Small intestine (tissue), 7 donors: ENCODE data around the gene CYP21A2. TPM values are rescaled to one million over a fixed set of nuclear protein-coding genes. Genes with fewer than 3 reads are reported as not detected.
"Not testable (repeated sequence)": the region's sequence is repeated elsewhere in the genome, so short reads cannot be mapped to it uniquely, and the experiment has no call there.

Source experiments
- DNase-seq, 2 donors: peaks; one replicate each; pipeline versions ENCODE4 v3.0.0 to v3.0.0-alpha.2; 2013
- FAIRE-seq: peaks from 2 replicates; lab custom pipeline; 2012; peaks lifted over from hg19 to GRCh38; lab: Jason Lieb, UNC
- H3K27ac ChIP-seq, 3 donors: one replicate each; pipeline ENCODE4 v1.5.1; 2013; ENCODE audit warnings: low read length in 2 of 3, mild to moderate bottlenecking in 2 of 3, control low read depth in 1 of 3, inconsistent platforms in 1 of 3, low read depth in 1 of 3, moderate library complexity in 1 of 3
- H3K27me3 ChIP-seq, 3 donors: one replicate each; pipeline ENCODE4 v1.6.1; 2013; ENCODE audit warnings: low read length in 3 of 3, inconsistent platforms in 1 of 3; ENCODE audit not compliant: control insufficient read depth in 3 of 3, insufficient read depth in 3 of 3
- H3K36me3 ChIP-seq, 3 donors: one replicate each; pipeline ENCODE4 v1.6.1; 2013; ENCODE audit warnings: low read length in 3 of 3, inconsistent platforms in 1 of 3, low read depth in 1 of 3, mild to moderate bottlenecking in 1 of 3, moderate library complexity in 1 of 3; ENCODE audit not compliant: control insufficient read depth in 3 of 3, insufficient read depth in 2 of 3
- H3K4me1 ChIP-seq, 3 donors: one replicate each; pipeline ENCODE4 v1.6.1; 2013; ENCODE audit warnings: low read length in 2 of 3, inconsistent platforms in 1 of 3, low read depth in 1 of 3, mild to moderate bottlenecking in 1 of 3, moderate library complexity in 1 of 3; ENCODE audit not compliant: control insufficient read depth in 3 of 3, insufficient read depth in 2 of 3
- H3K4me3 ChIP-seq, 3 donors: one replicate each; pipeline ENCODE4 v1.5.1; 2013; ENCODE audit warnings: low read length in 3 of 3, control low read depth in 1 of 3, inconsistent platforms in 1 of 3, low read depth in 1 of 3, mild to moderate bottlenecking in 1 of 3, moderate library complexity in 1 of 3
- H3K9me3 ChIP-seq, 2 donors: one replicate each; pipeline ENCODE4 v1.6.1; 2013; ENCODE audit warnings: low read depth in 1 of 2, low read length in 1 of 2; ENCODE audit not compliant: control insufficient read depth in 2 of 2, insufficient read depth in 1 of 2
- WGBS, 3 donors: extraction: QIAGEN DNeasy Blood & Tissue Kit; methylation state at CpG; one replicate each; pipeline ENCODE4 v1.1.7; 2013; 5-methylcytosine and 5-hydroxymethylcytosine counted together
- polyA plus RNA-seq, 4 donors: library from polyadenylated mRNA; stranded (reverse) in 3 of 4; unstranded in 1 of 4; fragments of 200-250 nt in 3 of 4; fragments of 120-200 nt in 1 of 4; gene quantifications; one replicate each; pipeline versions ENCODE4 v1.2.1 to v1.2.3, GENCODE V29; 2013
- donor health status: healthy with polysubstance abuse.
- donor health status: control.
- donor health status: control.
- donor health status: Bipolar disorder and iron deficiency.
- donor health status: healthy.

Gene CYP21A2
- polyA plus RNA-seq, 4 donors = 0.18 to 3.4 (median 0.98) TPM

DNA sequence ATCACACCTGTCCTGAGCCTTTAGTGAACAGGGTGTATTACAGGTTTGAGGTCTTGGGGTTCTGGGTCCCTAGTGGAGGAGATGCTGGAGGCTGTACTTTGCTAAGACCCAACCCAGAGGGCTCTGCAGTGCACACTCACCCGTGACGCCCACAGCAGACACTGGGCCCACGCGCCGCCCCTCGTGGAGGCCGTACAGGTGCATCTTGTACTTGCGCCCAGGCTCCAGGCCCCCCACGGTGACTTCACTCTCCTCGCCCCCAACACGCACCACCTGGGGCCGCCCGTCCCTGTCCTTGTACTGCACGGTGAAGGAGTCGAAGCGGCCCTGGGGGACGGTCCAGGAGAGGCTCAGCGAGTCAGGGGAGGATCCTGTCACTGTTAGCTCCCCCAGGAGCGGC, 29.3 kb downstream of the CYP21A2 start:
- not testable (repeated sequence) for H3K27ac ChIP-seq, H3K4me3 ChIP-seq, H3K4me1 ChIP-seq, H3K27me3 ChIP-seq, DNase-seq, FAIRE-seq, H3K9me3 ChIP-seq
- peaks cover 0 to 27% (median 3%) of the 10 kb centered on the region in 3 donors for H3K36me3 ChIP-seq
- WGBS, 3 donors = 81 to 95% (median 93%) methylated on average over 16 to 19 of the region's 19 CpGs

DNA sequence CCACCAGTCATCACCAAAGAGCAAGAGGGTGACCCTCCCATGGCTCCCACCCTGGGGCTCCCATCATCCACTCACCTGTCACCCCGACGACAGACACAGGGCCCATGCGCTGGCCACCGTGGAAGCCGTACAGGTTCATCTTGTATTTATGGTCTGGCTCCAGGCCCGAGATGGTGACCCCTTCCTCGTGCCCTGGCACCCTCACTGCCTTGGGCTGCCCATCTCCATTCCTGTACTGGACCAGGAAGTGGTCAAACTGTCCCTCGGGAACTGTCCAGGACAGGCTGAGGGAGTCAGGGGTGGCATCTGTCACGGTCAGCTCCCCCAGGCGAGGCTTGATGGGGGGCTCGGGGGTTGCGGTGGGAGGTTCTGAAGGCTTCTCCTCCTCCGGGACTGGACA, 30.1 kb downstream of the CYP21A2 start:
- WGBS, 3 donors = 82 to 93% (median 88%) methylated on average over 12 to 13 of the region's 13 CpGs

DNA sequence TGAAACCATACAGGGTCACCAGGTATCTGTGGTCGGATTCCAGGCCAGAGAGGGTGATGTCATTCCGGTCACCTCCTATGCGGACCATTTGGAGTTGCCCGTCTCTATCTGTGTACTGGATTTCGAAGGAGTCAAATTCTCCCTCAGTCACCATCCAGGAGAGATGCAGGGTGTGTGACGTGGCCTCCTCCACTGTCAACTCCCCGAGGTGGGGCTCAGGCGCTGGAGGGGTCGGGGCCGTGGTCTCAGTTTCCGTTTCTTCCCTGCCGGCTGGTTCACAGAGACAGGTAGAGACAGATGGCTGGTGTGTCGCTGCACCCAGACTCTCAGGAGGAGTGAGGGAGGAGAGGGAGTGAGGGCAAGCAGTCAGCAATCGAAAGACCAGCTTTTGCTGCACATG, 30.7 kb downstream of the CYP21A2 start:
- peaks cover 0 to 34% (median 3%) of the 10 kb centered on the region in 3 donors for H3K36me3 ChIP-seq
- H3K4me1 ChIP-seq = no peaks in the 10 kb centered on the region
- no peaks in the 10 kb centered on the region for H3K9me3 ChIP-seq
- WGBS, 3 donors = 87 to 91% (median 90%) methylated on average over 14 of the region's 14 CpGs
- no peak overlapping the region for H3K27ac ChIP-seq
- FAIRE-seq (no peak), DNase-seq (no peak)
- no peaks in the 10 kb centered on the region for H3K27me3 ChIP-seq
- H3K4me3 ChIP-seq = no peak overlapping the region

More for the DNA sequence above, 30.1 kb downstream of the CYP21A2 start:
- not testable (repeated sequence) for H3K27ac ChIP-seq, H3K9me3 ChIP-seq, FAIRE-seq, H3K4me3 ChIP-seq, DNase-seq, H3K4me1 ChIP-seq, H3K27me3 ChIP-seq
- H3K36me3 ChIP-seq = peaks cover 0 to 30% (median 3%) of the 10 kb centered on the region in 3 donors

DNA sequence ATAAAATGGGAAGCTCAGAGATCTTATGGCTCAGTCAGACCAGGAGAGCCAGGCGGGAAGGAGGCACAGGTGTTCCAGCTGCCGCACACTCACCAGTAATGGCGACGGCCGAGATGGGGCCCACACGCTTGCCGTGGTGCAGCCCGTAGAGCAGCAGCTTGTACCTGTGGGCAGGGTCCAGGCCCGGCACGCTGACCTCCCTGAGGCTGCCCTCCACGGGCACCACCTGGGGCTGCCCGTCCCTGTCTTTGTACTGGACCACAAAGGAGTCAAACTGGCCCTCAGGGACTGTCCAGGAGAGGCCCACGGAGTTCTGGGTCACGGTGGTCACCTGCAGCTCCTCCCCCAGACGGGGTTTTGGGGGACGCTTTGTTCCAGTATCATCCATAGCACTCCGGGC, 31.2 kb downstream of the CYP21A2 start:
- H3K27ac ChIP-seq = no peak overlapping the region
- H3K4me1 ChIP-seq = no peaks in the 10 kb centered on the region
- 80 to 90% (median 86%) methylated on average over 16 to 17 of the region's 17 CpGs for WGBS, 3 donors
- DNase-seq = no peak
- FAIRE-seq = no peak
- H3K4me3 ChIP-seq = no peak overlapping the region
- H3K27me3 ChIP-seq = no peaks in the 10 kb centered on the region
- H3K9me3 ChIP-seq = no peaks in the 10 kb centered on the region
- peaks cover 0 to 38% (median 3%) of the 10 kb centered on the region in 3 donors for H3K36me3 ChIP-seq

DNA sequence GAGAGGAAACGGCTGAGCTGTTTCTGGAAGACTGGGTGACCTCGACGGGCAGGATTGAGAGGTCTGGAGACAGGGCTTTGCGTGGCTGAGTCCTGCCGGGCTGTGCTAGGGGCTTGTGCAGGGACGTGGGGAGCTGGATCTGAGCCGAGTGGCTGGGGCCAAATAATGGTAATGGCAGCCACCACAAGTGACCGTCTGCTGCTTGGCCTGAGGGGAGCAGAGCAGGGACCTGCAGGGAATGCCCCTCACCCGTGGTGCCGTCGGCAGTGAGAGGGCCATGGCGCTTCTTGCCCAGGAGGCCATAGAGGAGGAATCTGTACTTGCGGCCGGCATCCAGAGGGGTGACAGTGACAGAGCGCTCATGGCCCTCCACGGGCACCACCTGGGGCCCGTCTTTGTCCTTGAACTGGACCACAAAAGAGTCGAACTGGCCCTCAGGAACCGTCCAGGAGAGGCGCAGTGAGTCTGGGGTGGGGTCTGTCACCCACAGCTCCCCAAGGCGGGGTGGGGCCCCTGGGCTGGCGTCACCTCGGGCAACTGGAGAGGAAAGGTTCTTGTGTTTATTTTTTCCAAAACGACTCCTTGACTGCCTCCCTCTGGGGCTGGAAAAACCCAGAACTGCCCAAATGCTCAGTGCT, 31.8 kb downstream of the CYP21A2 start:
- no peaks in the 10 kb centered on the region for H3K27me3 ChIP-seq
- H3K27ac ChIP-seq = no peak overlapping the region
- H3K36me3 ChIP-seq = peaks cover 0 to 34% (median 3%) of the 10 kb centered on the region in 3 donors
- FAIRE-seq = no peak
- no peak for DNase-seq
- H3K4me1 ChIP-seq = no peaks in the 10 kb centered on the region
- no peaks in the 10 kb centered on the region for H3K9me3 ChIP-seq
- WGBS, 3 donors = 80 to 88% (median 84%) methylated on average over 23 to 24 of the region's 24 CpGs
- no peak overlapping the region for H3K4me3 ChIP-seq

DNA sequence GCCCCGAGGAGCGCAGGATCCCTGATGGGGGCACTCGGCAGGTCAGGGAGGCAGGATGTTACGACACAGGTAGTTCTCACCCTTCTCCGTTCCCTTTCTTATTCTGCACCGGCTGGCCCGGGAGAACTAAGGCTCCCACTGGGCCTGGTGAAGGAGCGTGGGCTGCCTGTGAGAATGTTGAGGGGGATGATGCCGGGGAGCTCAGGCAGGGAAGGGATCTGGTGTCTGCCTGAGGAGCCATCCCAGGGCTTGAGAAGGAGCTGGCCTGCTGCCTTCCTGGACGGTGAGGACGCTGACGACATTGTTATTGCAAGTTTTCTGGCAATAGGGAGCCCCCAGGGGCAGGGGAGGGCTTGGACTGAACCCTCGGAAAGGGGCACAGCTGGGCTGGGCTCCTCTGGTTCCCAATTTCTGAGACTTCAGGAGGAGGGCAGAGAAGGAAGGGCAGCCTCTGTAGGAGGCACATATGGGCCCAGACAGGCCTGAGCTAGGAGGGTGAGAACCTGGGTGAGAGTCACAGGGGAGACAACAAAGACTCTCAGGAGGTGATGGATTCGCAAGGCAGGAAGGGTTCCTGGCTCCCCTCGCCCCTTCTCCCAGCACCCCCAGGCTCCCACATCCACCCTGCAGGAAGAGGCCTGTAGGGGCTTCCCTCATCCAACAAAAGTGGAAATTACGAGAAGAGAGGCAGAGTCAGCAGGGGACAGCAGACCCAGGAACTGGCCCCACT, 32.8 kb downstream of the CYP21A2 start:
- Histone ChIP-seq H3K36me3 (peaks cover 0 to 39% (median 3%) of the 10 kb centered on the region in 3 donors), H3K4me1 (no peaks in the 10 kb centered on the region), H3K9me3 (no peaks in the 10 kb centered on the region), H3K4me3 (no peak overlapping the region), H3K27me3 (no peaks in the 10 kb centered on the region), H3K27ac (peak overlapping the region in 1 of 3 donors; percentile 17)
- WGBS, 3 donors = 78 to 87% (median 87%) methylated on average over 16 of the region's 16 CpGs
- FAIRE-seq (no peak), DNase-seq (no peak)

DNA sequence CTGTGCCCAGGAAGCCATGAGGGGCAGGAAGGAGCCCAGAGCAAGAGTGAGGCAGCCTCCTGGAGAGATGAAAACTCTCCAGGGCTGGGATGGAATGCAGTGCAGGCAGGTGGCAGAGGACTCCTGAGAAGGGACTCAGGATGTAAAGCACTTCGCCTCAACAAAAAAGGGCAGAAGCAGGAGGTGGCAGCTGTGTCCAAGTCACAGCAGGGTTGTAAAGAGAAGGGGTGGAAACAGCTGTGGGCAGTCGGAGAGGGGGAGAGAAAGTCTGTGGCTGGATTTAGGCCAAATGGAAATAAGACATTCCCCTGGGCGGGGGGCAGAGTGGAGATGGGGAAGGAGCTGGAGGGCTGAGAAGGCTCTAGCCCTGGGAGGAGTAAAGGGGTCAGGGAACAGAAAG, 34.9 kb downstream of the CYP21A2 start:
- peaks cover 0 to 39% (median 0%) of the 10 kb centered on the region in 3 donors for H3K36me3 ChIP-seq
- H3K27me3 ChIP-seq = no peaks in the 10 kb centered on the region
- 67 to 71% (median 71%) methylated on average over 3 of the region's 3 CpGs for WGBS, 3 donors
- no peaks in the 10 kb centered on the region for H3K9me3 ChIP-seq
- no peak overlapping the region for H3K27ac ChIP-seq
- H3K4me3 ChIP-seq = no peak overlapping the region
- H3K4me1 ChIP-seq = no peaks in the 10 kb centered on the region
- no peak for DNase-seq
- FAIRE-seq = no peak

DNA sequence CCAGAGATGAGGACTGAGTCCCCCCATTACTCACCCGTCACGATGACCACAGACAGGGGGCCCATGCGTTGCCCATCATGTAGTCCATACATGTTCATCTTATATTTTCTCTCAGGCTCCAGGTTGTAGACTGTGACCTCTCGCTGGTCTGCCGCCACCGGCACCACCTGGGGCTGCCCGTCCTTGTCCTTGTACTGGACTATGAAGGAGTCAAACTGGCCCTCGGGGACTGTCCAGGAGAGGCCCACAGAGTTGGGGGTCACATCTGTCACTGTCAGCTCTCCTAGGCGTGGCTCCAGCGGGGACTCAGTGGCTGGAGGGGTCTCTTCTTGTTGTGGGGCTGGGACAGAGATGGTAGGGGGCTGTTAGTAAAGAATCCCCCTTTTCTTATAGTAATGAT, 35.4 kb downstream of the CYP21A2 start:
- no peaks in the 10 kb centered on the region for H3K9me3 ChIP-seq
- DNase-seq = no peak
- no peak overlapping the region for H3K27ac ChIP-seq
- no peak for FAIRE-seq
- WGBS, 3 donors = 82 to 92% (median 88%) methylated on average over 10 of the region's 10 CpGs
- H3K27me3 ChIP-seq = no peaks in the 10 kb centered on the region
- H3K4me1 ChIP-seq = no peaks in the 10 kb centered on the region
- peaks cover 0 to 34% (median 0%) of the 10 kb centered on the region in 3 donors for H3K36me3 ChIP-seq
- no peak overlapping the region for H3K4me3 ChIP-seq
